Trophoblast cell (in vitro differentiated cells and primary cell): ENCODE data around the gene NRG2.

Source experiments
- DNase-seq, 2 donors: peaks; one replicate each; pipeline ENCODE4 v3.0.0-alpha.2; 2016
- H2AFZ ChIP-seq: 2 replicates; pipeline ENCODE4 v1.6.1; 2013; ENCODE audit warnings: low read length, moderate library complexity, mild to moderate bottlenecking; ENCODE audit not compliant: insufficient read depth, poor library complexity
- H2AK5ac ChIP-seq: 2 replicates; pipeline ENCODE4 v1.6.1; 2013; ENCODE audit warnings: mild to moderate bottlenecking, low read length
- H2BK120ac ChIP-seq: 2 replicates; pipeline ENCODE4 v1.6.1; 2013; ENCODE audit warnings: low read length, mild to moderate bottlenecking, moderate library complexity; ENCODE audit not compliant: insufficient read depth, poor library complexity
- H2BK12ac ChIP-seq: 2 replicates; pipeline ENCODE4 v1.6.1; 2013; ENCODE audit warnings: mild to moderate bottlenecking, low read length, moderate library complexity
- H2BK5ac ChIP-seq: 2 replicates; pipeline ENCODE4 v1.6.1; 2013; ENCODE audit warnings: low read length, low read depth, moderate library complexity, mild to moderate bottlenecking; ENCODE audit not compliant: poor library complexity
- H3K14ac ChIP-seq: 2 replicates; pipeline ENCODE4 v1.6.1; 2013; ENCODE audit warnings: mild to moderate bottlenecking, low read length
- H3K18ac ChIP-seq: 2 replicates; pipeline ENCODE4 v1.6.1; 2013; ENCODE audit warnings: mild to moderate bottlenecking, low read length
- H3K23ac ChIP-seq: 2 replicates; pipeline ENCODE4 v1.6.1; 2013; ENCODE audit warnings: low read length
- H3K27ac ChIP-seq: 2 replicates; pipeline ENCODE4 v1.5.1; 2013; ENCODE audit warnings: low read depth, mild to moderate bottlenecking, inconsistent platforms, low read length, moderate library complexity
- H3K27me3 ChIP-seq: 2 replicates; pipeline ENCODE4 v1.6.1; 2013; ENCODE audit warnings: inconsistent platforms, mild to moderate bottlenecking, low read length, moderate library complexity; ENCODE audit not compliant: insufficient read depth
- H3K36me3 ChIP-seq, 2 experiments: 1 replicate in 1 of 2; 2 replicates in 1 of 2; pipeline ENCODE4 v1.6.1; 2013; ENCODE audit warnings: low read length in 2 of 2, mild to moderate bottlenecking in 2 of 2, moderate library complexity in 1 of 2; ENCODE audit not compliant: insufficient read depth in 2 of 2, control insufficient read depth in 1 of 2
- H3K4ac ChIP-seq: 2 replicates; pipeline ENCODE4 v1.6.1; 2013; ENCODE audit warnings: low read depth, mild to moderate bottlenecking, low read length, moderate library complexity
- H3K4me1 ChIP-seq, 2 experiments: 1 replicate in 1 of 2; 2 replicates in 1 of 2; pipeline ENCODE4 v1.6.1; 2013; ENCODE audit warnings: low read length in 2 of 2, mild to moderate bottlenecking in 2 of 2, moderate library complexity in 1 of 2; ENCODE audit not compliant: insufficient read depth in 2 of 2, control insufficient read depth in 1 of 2
- H3K4me2 ChIP-seq: 2 replicates; pipeline ENCODE4 v1.6.1; 2013; ENCODE audit warnings: inconsistent platforms, mild to moderate bottlenecking, low read length, moderate library complexity
- H3K4me3 ChIP-seq: 2 replicates; pipeline ENCODE4 v1.5.1; 2013; ENCODE audit warnings: mild to moderate bottlenecking, low read depth, low read length, inconsistent platforms
- H3K79me1 ChIP-seq: one replicate; pipeline ENCODE4 v1.6.1; 2013; ENCODE audit warnings: low read length
- H3K79me2 ChIP-seq: 2 replicates; pipeline ENCODE4 v1.6.1; 2013; ENCODE audit warnings: low read length, mild to moderate bottlenecking; ENCODE audit not compliant: control insufficient read depth, insufficient read depth, poor library complexity
- H3K9ac ChIP-seq: 2 replicates; pipeline ENCODE4 v1.6.1; 2013; ENCODE audit warnings: mild to moderate bottlenecking, low read length
- H3K9me3 ChIP-seq: 2 replicates; pipeline ENCODE4 v1.6.1; 2013; ENCODE audit warnings: low read depth, mild to moderate bottlenecking, control low read depth, inconsistent platforms, low read length; ENCODE audit not compliant: insufficient read depth
- H4K12ac ChIP-seq: 2 replicates; pipeline ENCODE4 v1.6.1; 2013; ENCODE audit warnings: low read depth, mild to moderate bottlenecking, low read length, moderate library complexity
- H4K8ac ChIP-seq: 2 replicates; pipeline ENCODE4 v1.6.1; 2013; ENCODE audit warnings: low read depth, mild to moderate bottlenecking, low read length, moderate library complexity
- H4K91ac ChIP-seq: one replicate; pipeline ENCODE4 v1.6.1; 2013; ENCODE audit warnings: low read depth, mild to moderate bottlenecking, low read length, moderate library complexity
- WGBS: extraction: QIAGEN DNeasy Blood & Tissue Kit; methylation state at CpG from one replicate; pipeline ENCODE4 v1.1.7; 2013; ENCODE audit warnings: missing lambda C conversion rate; ENCODE audit not compliant: insufficient read length, insufficient coverage; ENCODE audit errors: extremely low coverage; 5-methylcytosine and 5-hydroxymethylcytosine counted together

NRG2 gene

GRCh38 chr5:139961435-139962157 is 81.5 kb downstream of the NRG2 start:
- Histone ChIP-seq H3K9me3 (peaks cover 1% of the 10 kb centered on the region), H3K23ac (no peak overlapping the region), H3K14ac (no peak overlapping the region), H3K4me3 (no peak overlapping the region), H3K79me1 (no peaks in the 10 kb centered on the region), H3K4me2 (no peak overlapping the region), H3K27me3 (no peaks in the 10 kb centered on the region), H4K12ac (no peak overlapping the region), H3K4me1 (no peaks in the 10 kb centered on the region), H3K9ac (no peak overlapping the region), H4K91ac (no peak overlapping the region), H2AK5ac (no peak overlapping the region), H2BK5ac (no peak overlapping the region), H2BK12ac (no peak overlapping the region), H3K4ac (no peak overlapping the region), H4K8ac (no peak overlapping the region), H3K27ac (no peak overlapping the region), H2AFZ (no peak overlapping the region), H3K18ac (no peak overlapping the region), H3K79me2 (no peaks in the 10 kb centered on the region), H2BK120ac (no peak overlapping the region), H3K36me3 (no peaks in the 10 kb centered on the region)
- no peak for DNase-seq
- WGBS, result no CpG with 5 or more reads among the region's 5 CpGs

- H3K27ac ChIP-seq, result no peak overlapping the region
- no peak overlapping the region for H4K12ac ChIP-seq
- H3K9ac ChIP-seq, result no peak overlapping the region
- H3K27me3 ChIP-seq, result no peaks in the 10 kb centered on the region
- no peak overlapping the region for H3K14ac ChIP-seq
- H3K18ac ChIP-seq, result no peak overlapping the region
- H3K36me3 ChIP-seq, result no peaks in the 10 kb centered on the region
- H3K4ac ChIP-seq, result no peak overlapping the region
- H2BK5ac ChIP-seq, result no peak overlapping the region
- peaks cover 1% of the 10 kb centered on the region for H3K9me3 ChIP-seq
- H2BK12ac ChIP-seq, result no peak overlapping the region
- no peak overlapping the region for H3K4me2 ChIP-seq
- H3K4me1 ChIP-seq, result no peaks in the 10 kb centered on the region
- no peaks in the 10 kb centered on the region for H3K79me1 ChIP-seq
- H3K4me3 ChIP-seq, result no peak overlapping the region
- no peak overlapping the region for H3K23ac ChIP-seq
- H2AFZ ChIP-seq, result no peak overlapping the region
- H4K8ac ChIP-seq, result no peak overlapping the region
- no peaks in the 10 kb centered on the region for H3K79me2 ChIP-seq
- WGBS, result no CpG with 5 or more reads among the region's 9 CpGs
- H2AK5ac ChIP-seq, result no peak overlapping the region
- no peak overlapping the region for H4K91ac ChIP-seq
- no peak for DNase-seq
- H2BK120ac ChIP-seq, result no peak overlapping the region
Observed at GRCh38 chr5:139960723-139961383, 82.2 kb downstream of the NRG2 start.

- Histone ChIP-seq H3K4ac (no peak overlapping the region), H3K4me2 (no peak overlapping the region), H3K18ac (no peak overlapping the region), H3K27ac (no peak overlapping the region), H4K12ac (no peak overlapping the region), H3K4me3 (no peak overlapping the region), H2AK5ac (no peak overlapping the region), H3K9ac (no peak overlapping the region), H3K9me3 (no peaks in the 10 kb centered on the region), H3K27me3 (no peaks in the 10 kb centered on the region), H4K8ac (no peak overlapping the region), H3K36me3 (no peaks in the 10 kb centered on the region), H2AFZ (no peak overlapping the region), H3K79me1 (no peaks in the 10 kb centered on the region), H3K4me1 (no peaks in the 10 kb centered on the region), H4K91ac (no peak overlapping the region), H3K23ac (no peak overlapping the region), H2BK12ac (no peak overlapping the region), H3K79me2 (no peaks in the 10 kb centered on the region), H2BK5ac (no peak overlapping the region), H2BK120ac (no peak overlapping the region), H3K14ac (no peak overlapping the region)
- no peak for DNase-seq
- no CpG with 5 or more reads among the region's 4 CpGs for WGBS
Observed at GRCh38 chr5:139958432-139959148, 84.5 kb downstream of the NRG2 start.

- Histone ChIP-seq H4K91ac (no peak overlapping the region), H2BK5ac (no peak overlapping the region), H3K4me3 (no peak overlapping the region), H2AK5ac (no peak overlapping the region), H2BK120ac (no peak overlapping the region), H3K23ac (no peak overlapping the region), H3K4ac (no peak overlapping the region), H2AFZ (no peak overlapping the region), H3K4me1 (no peaks in the 10 kb centered on the region), H3K18ac (no peak overlapping the region), H3K27ac (no peak overlapping the region), H4K8ac (no peak overlapping the region), H3K9me3 (no peaks in the 10 kb centered on the region), H3K79me2 (no peaks in the 10 kb centered on the region), H3K14ac (no peak overlapping the region), H2BK12ac (no peak overlapping the region), H3K79me1 (no peaks in the 10 kb centered on the region), H3K27me3 (no peaks in the 10 kb centered on the region), H3K36me3 (no peaks in the 10 kb centered on the region), H3K4me2 (no peak overlapping the region), H4K12ac (no peak overlapping the region), H3K9ac (no peak overlapping the region)
- DNase-seq, result no peak
- no CpG with 5 or more reads among the region's 4 CpGs for WGBS
Observed at GRCh38 chr5:139956342-139956741, 86.8 kb downstream of the NRG2 start.
